Activated naive CD8-positive, alpha-beta T cell treated with anti-CD3 and anti-CD28 coated beads, Interleukin-2, amount 50 U/mL, for 24 hours (primary cell): Measurements from ENCODE around the gene ZNF200.
"Not testable (repeated sequence)": the region's sequence is repeated elsewhere in the genome, so short reads cannot be mapped to it uniquely, and the experiment has no call there.

ENCODE experiments used
- ATAC-seq: fragments of 150-1000 bp; cut with Tn5 transposase; one replicate; pipeline ENCODE4 v1.10.0; 2021
- DNase-seq: peaks from one replicate; pipeline ENCODE4 v3.0.0; 2021
- H3K27ac Mint-ChIP-seq: one replicate; pipeline ENCODE4 v1.8.0; 2021; ENCODE audit warnings: mild to moderate bottlenecking, mixed read lengths
- H3K27me3 Mint-ChIP-seq: one replicate; pipeline ENCODE4 v1.8.0; 2021; ENCODE audit warnings: mixed read lengths
- H3K36me3 Mint-ChIP-seq: one replicate; pipeline ENCODE4 v1.8.0; 2021; ENCODE audit warnings: low read depth, mixed read lengths
- H3K4me1 Mint-ChIP-seq: one replicate; pipeline ENCODE4 v1.8.0; 2021; ENCODE audit warnings: mixed read lengths
- H3K4me3 Mint-ChIP-seq: one replicate; pipeline ENCODE4 v1.8.0; 2021; ENCODE audit warnings: mild to moderate bottlenecking, moderate library complexity, mixed read lengths
- H3K9me3 Mint-ChIP-seq: one replicate; pipeline ENCODE4 v1.8.0; 2021; ENCODE audit warnings: mixed read lengths

ZNF200 gene

GRCh38 chr16:3234857-3235561, at the start of gene ZNF200:
Gene ZNF200 (minus strand): TSS chr16:3235158. CDS start chr16:3233755, 1,403 bp downstream.
- DNase-seq = peak; percentile 95
- Mint-ChIP-seq H3K9me3 (peaks cover 22% of the 10 kb centered on the region), H3K4me3 (peak within 1 kb of the TSS; percentile 93), H3K4me1 (peaks cover 23% of the 10 kb centered on the region), H3K36me3 (peaks cover 36% of the 10 kb centered on the region), H3K27ac (peak within 1 kb of the TSS; percentile 96), H3K27me3 (peaks cover 2% of the 10 kb centered on the region)
- peak; percentile 96 for ATAC-seq

- ATAC-seq = no peak
Measured at GRCh38 chr16:3283543-3284447, 48.8 kb upstream of the ZNF200 start.

GRCh38 chr16:3282730-3283542, 48.0 kb upstream of the ZNF200 start, which contains the start of gene ZNF263:
Gene ZNF263 (plus strand): TSS chr16:3283491. CDS start chr16:3283819, 328 bp downstream.
- peaks cover 20% of the 10 kb centered on the region for H3K9me3 Mint-ChIP-seq
- peaks cover 40% of the 10 kb centered on the region for H3K4me1 Mint-ChIP-seq
- DNase-seq (peak; percentile 91), ATAC-seq (peak; percentile 92)
- H3K36me3 Mint-ChIP-seq = peaks cover 42% of the 10 kb centered on the region
- H3K27me3 Mint-ChIP-seq = peaks cover 3% of the 10 kb centered on the region
- peak within 1 kb of the TSS; percentile 95 for H3K27ac Mint-ChIP-seq
- peak within 1 kb of the TSS; percentile 94 for H3K4me3 Mint-ChIP-seq

More at GRCh38 chr16:3283543-3284447, 48.8 kb upstream of the ZNF200 start:
- peaks cover 40% of the 10 kb centered on the region for H3K4me1 Mint-ChIP-seq
- H3K4me3 Mint-ChIP-seq = peak overlapping the region; percentile 94
- H3K27me3 Mint-ChIP-seq = no peaks in the 10 kb centered on the region
- H3K27ac Mint-ChIP-seq = peak overlapping the region; percentile 95
- DNase-seq = no peak
- H3K9me3 Mint-ChIP-seq = peaks cover 25% of the 10 kb centered on the region
- peaks cover 50% of the 10 kb centered on the region for H3K36me3 Mint-ChIP-seq

- peak overlapping the region; percentile 95 for H3K27ac Mint-ChIP-seq
- H3K36me3 Mint-ChIP-seq = peaks cover 34% of the 10 kb centered on the region
- peaks cover 15% of the 10 kb centered on the region for H3K9me3 Mint-ChIP-seq
- peak overlapping the region; percentile 94 for H3K4me3 Mint-ChIP-seq
- DNase-seq = no peak
- H3K4me1 Mint-ChIP-seq = peaks cover 40% of the 10 kb centered on the region
- ATAC-seq = peak; percentile 53
- H3K27me3 Mint-ChIP-seq = peaks cover 3% of the 10 kb centered on the region
Measured at GRCh38 chr16:3282103-3282729, 47.3 kb upstream of the ZNF200 start.

GRCh38 chr16:3281222-3281820, 46.4 kb upstream of the ZNF200 start:
- ATAC-seq = no peak
- no peak for DNase-seq
- peaks cover 40% of the 10 kb centered on the region for H3K4me1 Mint-ChIP-seq
- H3K27me3 Mint-ChIP-seq = peaks cover 3% of the 10 kb centered on the region
- H3K27ac Mint-ChIP-seq = no peak overlapping the region
- H3K36me3 Mint-ChIP-seq = peaks cover 26% of the 10 kb centered on the region
- H3K9me3 Mint-ChIP-seq = peaks cover 12% of the 10 kb centered on the region
- peak overlapping the region; percentile 94 for H3K4me3 Mint-ChIP-seq

GRCh38 chr16:3276679-3277078, 41.7 kb upstream of the ZNF200 start:
- H3K9me3 Mint-ChIP-seq = peaks cover 7% of the 10 kb centered on the region
- no peak for ATAC-seq
- peaks cover 5% of the 10 kb centered on the region for H3K4me1 Mint-ChIP-seq
- no peaks in the 10 kb centered on the region for H3K36me3 Mint-ChIP-seq
- H3K4me3 Mint-ChIP-seq = no peak overlapping the region
- peaks cover 3% of the 10 kb centered on the region for H3K27me3 Mint-ChIP-seq
- no peak for DNase-seq
- no peak overlapping the region for H3K27ac Mint-ChIP-seq

GRCh38 chr16:3274947-3275346, 40.0 kb upstream of the ZNF200 start:
- Mint-ChIP-seq H3K4me3 (no peak overlapping the region), H3K27ac (no peak overlapping the region)

GRCh38 chr16:3274490-3274889, 39.5 kb upstream of the ZNF200 start:
- ATAC-seq = no peak
- Mint-ChIP-seq H3K27ac (no peak overlapping the region), H3K27me3 (peaks cover 3% of the 10 kb centered on the region), H3K36me3 (peaks cover 2% of the 10 kb centered on the region), H3K9me3 (peaks cover 10% of the 10 kb centered on the region), H3K4me3 (no peak overlapping the region), H3K4me1 (no peaks in the 10 kb centered on the region)
- no peak for DNase-seq

More at GRCh38 chr16:3274947-3275346, 40.0 kb upstream of the ZNF200 start:
- H3K27me3 Mint-ChIP-seq = peaks cover 3% of the 10 kb centered on the region
- H3K4me1 Mint-ChIP-seq = no peaks in the 10 kb centered on the region
- peaks cover under 1% of the 10 kb centered on the region for H3K36me3 Mint-ChIP-seq
- DNase-seq = no peak
- H3K9me3 Mint-ChIP-seq = peaks cover 9% of the 10 kb centered on the region
- ATAC-seq = no peak

GRCh38 chr16:3271281-3271680, 36.3 kb upstream of the ZNF200 start:
- H3K9me3 Mint-ChIP-seq, DNase-seq, H3K4me3 Mint-ChIP-seq, ATAC-seq, H3K27me3 Mint-ChIP-seq, H3K27ac Mint-ChIP-seq: not testable (repeated sequence)
- H3K36me3 Mint-ChIP-seq = peaks cover 23% of the 10 kb centered on the region
- peaks cover 13% of the 10 kb centered on the region for H3K4me1 Mint-ChIP-seq

GRCh38 chr16:3270718-3271117, 35.8 kb upstream of the ZNF200 start:
- H3K9me3 Mint-ChIP-seq, H3K4me3 Mint-ChIP-seq, H3K27me3 Mint-ChIP-seq, ATAC-seq, H3K27ac Mint-ChIP-seq, DNase-seq: not testable (repeated sequence)
- Mint-ChIP-seq H3K4me1 (peaks cover 15% of the 10 kb centered on the region), H3K36me3 (peaks cover 25% of the 10 kb centered on the region)

GRCh38 chr16:3268294-3268693, 33.3 kb upstream of the ZNF200 start:
- H3K27me3 Mint-ChIP-seq = no peaks in the 10 kb centered on the region
- H3K4me1 Mint-ChIP-seq = peaks cover 33% of the 10 kb centered on the region
- ATAC-seq (no peak), DNase-seq (no peak)
- peaks cover 31% of the 10 kb centered on the region for H3K36me3 Mint-ChIP-seq
- H3K4me3 Mint-ChIP-seq = no peak overlapping the region
- no peak overlapping the region for H3K27ac Mint-ChIP-seq
- H3K9me3 Mint-ChIP-seq = peaks cover 5% of the 10 kb centered on the region

- Mint-ChIP-seq H3K27ac (peak overlapping the region; percentile 52), H3K4me1 (peaks cover 42% of the 10 kb centered on the region), H3K9me3 (peaks cover 7% of the 10 kb centered on the region), H3K36me3 (peaks cover 31% of the 10 kb centered on the region), H3K4me3 (peak overlapping the region; percentile 17), H3K27me3 (no peaks in the 10 kb centered on the region)
- DNase-seq (no peak), ATAC-seq (no peak)
Measured at GRCh38 chr16:3266873-3267537, 32.0 kb upstream of the ZNF200 start.
